ENCODE results near the gene MARCHF2.
"Not testable (repeated sequence)": the region's sequence is repeated elsewhere in the genome, so short reads cannot be mapped to it uniquely, and the experiment has no call there.

Gene MARCHF2

GRCh38 chr19:8387688-8388611 is 25.2 kb upstream of the MARCHF2 start:
- no peak for DNase-seq

- DNase-seq: no peak
Observed at GRCh38 chr19:8388612-8388958, 24.5 kb upstream of the MARCHF2 start.

GRCh38 chr19:8389891-8390616 is 23.1 kb upstream of the MARCHF2 start, which contains the start of gene RAB11B:
TSS of gene RAB11B (plus strand) at chr19:8390360. CDS start at chr19:8390417, 57 bp downstream.
- peak; percentile 100 for DNase-seq

- DNase-seq: peak; percentile 68 to 85
Observed at GRCh38 chr19:8390617-8390981, 22.5 kb upstream of the MARCHF2 start.

GRCh38 chr19:8391198-8392016 is 21.7 kb upstream of the MARCHF2 start:
- DNase-seq: no peak

GRCh38 chr19:8392017-8392591 is 21.0 kb upstream of the MARCHF2 start:
- DNase-seq: no peak

DNA sequence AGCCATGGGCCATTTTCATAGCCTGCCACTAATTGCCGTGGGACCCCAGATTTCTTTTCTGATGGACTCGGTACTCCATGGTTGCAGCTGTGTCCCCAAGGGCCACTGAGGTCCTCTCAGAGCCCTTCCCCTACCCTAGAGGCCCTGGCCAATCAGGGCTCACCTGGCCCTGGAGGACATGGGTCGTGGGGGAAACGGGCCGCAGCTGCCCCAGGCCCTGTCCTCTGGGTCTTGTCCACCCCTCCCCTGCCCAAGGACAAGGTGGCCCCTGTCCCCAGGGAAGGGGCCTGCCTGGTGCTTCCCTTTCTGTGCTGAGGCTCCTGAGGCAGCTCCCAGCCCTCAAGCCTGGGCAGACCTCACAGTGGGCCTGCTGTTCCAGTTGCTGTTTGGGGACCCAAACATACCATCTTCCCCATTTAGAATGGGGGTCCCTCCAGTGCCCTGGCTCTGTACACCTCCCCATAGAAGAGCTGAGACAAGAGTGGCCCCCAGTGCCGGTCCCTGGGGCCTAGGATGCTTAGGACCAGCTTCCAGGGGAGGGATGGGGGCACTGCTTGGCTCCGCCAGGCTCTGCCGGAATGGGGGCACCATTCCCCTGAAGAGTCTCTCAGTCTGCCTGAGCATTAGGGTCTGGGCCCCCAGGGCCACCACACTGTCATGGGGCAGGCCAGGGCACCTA is 19.8 kb upstream of the MARCHF2 start:
- DNase-seq: no peak

- no peak for DNase-seq
Observed at GRCh38 chr19:8393871-8394250, 19.2 kb upstream of the MARCHF2 start.

DNA sequence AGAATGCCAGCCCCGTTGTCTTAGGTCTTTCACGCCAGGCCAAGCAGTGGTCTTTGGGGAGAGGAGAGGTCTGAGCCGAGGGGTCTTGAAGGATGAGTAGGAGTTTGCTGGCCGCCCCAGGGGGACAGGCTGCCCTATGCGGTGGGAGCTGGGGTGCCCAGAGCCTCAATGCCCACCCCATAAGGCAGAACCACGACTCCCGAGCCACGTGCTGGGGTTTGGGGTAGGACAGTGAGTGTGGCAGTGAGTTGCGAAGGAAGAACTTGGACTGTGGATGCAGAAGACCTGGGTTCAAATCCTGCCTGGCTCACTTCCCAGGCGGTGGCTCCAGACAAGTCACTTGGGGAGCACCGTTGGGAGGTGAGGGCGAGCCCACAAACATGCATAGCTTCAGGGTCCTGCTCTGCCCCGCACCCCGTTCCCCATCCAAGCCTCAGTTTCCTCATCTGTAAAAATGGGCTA is 17.5 kb upstream of the MARCHF2 start:
- DNase-seq: no peak

DNA sequence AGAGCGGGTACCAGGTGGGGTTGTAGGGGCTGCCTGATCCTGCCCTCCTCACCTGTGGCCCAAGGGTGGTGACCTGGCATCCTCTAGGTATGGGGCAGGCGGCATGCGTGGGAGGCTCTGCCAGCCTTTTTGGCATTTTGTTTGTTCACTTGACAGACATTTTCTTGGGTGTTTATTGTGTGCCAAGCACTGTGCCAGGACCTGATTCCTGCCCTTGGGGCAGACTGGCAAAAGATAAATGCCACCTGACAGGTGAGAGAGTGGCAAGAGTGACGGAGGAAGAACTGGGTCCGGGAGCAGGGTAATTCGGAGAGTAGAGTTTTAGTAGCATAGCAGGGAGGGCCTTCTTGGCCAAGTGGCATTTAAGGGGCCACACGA is 16.9 kb upstream of the MARCHF2 start:
- DNase-seq: no peak

DNA sequence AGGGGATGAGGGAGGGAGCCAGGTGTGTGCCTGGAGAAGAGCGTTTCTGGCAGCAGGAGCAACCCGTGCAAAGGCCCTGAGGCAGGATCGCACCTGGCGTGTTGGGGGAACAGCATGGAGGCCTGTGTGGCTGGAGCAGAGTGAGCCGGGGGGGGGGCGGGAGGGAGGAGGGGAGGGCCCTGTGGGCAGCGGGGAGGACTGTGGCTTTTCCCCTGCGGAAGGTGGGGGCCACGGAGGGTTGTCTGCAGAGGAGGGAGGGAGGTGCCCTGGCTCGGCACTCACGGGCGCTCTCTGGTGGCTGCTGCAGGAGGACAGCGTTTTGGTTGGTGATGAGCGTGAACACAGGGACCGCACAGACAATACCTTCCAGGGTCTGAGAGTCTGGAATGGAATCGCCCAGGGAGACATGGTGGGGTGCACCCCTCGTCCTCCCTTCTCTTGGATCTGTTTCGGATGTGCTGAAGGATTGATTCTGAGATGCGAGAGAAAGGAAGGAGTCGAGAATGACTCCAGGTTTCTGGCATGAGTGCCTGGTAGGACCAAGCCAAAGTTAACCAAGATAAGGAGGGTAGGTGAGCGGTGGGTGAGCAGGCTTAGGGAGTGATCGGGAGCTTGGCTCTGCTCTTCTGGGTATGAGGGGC is 16.4 kb upstream of the MARCHF2 start:
- DNase-seq: peak; percentile 6 to 34

GRCh38 chr19:8397271-8397670 is 15.8 kb upstream of the MARCHF2 start:
- DNase-seq: no peak

- DNase-seq: no peak
Observed at GRCh38 chr19:8397746-8398310, 15.3 kb upstream of the MARCHF2 start.

GRCh38 chr19:8398311-8398771 is 14.8 kb upstream of the MARCHF2 start:
- DNase-seq: no peak

GRCh38 chr19:8399681-8400188 is 13.4 kb upstream of the MARCHF2 start:
- no peak for DNase-seq

- DNase-seq: no peak
Observed at GRCh38 chr19:8401981-8402411, 11.1 kb upstream of the MARCHF2 start.

GRCh38 chr19:8403098-8403819 is 9.8 kb upstream of the MARCHF2 start:
- no peak for DNase-seq

GRCh38 chr19:8403820-8404109 is 9.3 kb upstream of the MARCHF2 start:
- no peak for DNase-seq

GRCh38 chr19:8404391-8405151 is 8.5 kb upstream of the MARCHF2 start:
- DNase-seq: no peak

DNA sequence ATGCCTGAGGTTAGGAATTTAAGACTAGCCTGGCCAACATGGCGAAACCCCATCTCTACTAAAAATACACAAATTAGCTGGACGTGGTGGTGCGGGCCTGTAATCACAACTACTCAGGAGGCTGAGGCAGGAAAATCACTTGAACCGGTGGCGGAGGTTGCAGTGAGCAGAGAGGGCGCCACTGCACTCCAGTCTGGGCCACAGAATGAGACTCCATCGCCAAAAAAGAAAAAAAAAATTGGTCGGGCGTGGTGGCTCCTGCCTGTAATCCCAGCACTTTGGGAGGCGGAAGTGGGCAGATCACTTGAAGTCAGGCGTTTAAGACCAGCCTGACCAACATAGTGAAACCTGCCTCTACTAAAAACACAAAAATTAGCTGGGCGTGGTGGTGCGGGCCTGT is 2.4 kb upstream of the MARCHF2 start:
- DNase-seq: not testable (repeated sequence)
